ENCODE data around the gene CNTNAP2. TPM values are rescaled to one million over a fixed set of nuclear protein-coding genes. Genes with fewer than 3 reads are reported as not detected.

The CNTNAP2 gene
- total RNA-seq, 6 experiments from 2014 or later = 1.8 to 8.1 (median 3.9) TPM

- Histone ChIP-seq H3K27me3 (no peaks in the 10 kb centered on the region), H3K4me3 (no peak overlapping the region), H3K9me3 (no peaks in the 10 kb centered on the region), H3K36me3 (no peaks in the 10 kb centered on the region), H3K27ac (no peak overlapping the region), H3K4me1 (no peaks in the 10 kb centered on the region)
- intact Hi-C loops (cut with DNase I) = no loop called here
- no peak for TF ChIP-seq CTCF (IDR thresholded peaks at IDR 0.05)
- no peak for TF ChIP-seq POLR2A (IDR thresholded peaks at IDR 0.05)
- WGBS (ENCODE audit: insufficient coverage, low coverage, low lambda C conversion rate, missing lambda C conversion rate) = 27% methylated on average over 4 of the region's 4 CpGs
- ATAC-seq = no peak
- DNase-seq = no peak
These were observed 204.7 kb downstream of the CNTNAP2 start for GRCh38 chr7:146321301-146321700.

- WGBS (ENCODE audit: insufficient coverage, low coverage, low lambda C conversion rate, missing lambda C conversion rate) = 9% methylated on average over 1 of the region's 1 CpG
- H3K36me3 ChIP-seq = no peaks in the 10 kb centered on the region
- TF ChIP-seq CTCF (IDR thresholded peaks at IDR 0.05) = no peak
- no peak for TF ChIP-seq POLR2A (IDR thresholded peaks at IDR 0.05)
- ATAC-seq = no peak
- no peak for DNase-seq
- H3K4me1 ChIP-seq = no peaks in the 10 kb centered on the region
- no peak overlapping the region for H3K27ac ChIP-seq
- H3K4me3 ChIP-seq = no peak overlapping the region
- H3K9me3 ChIP-seq = no peaks in the 10 kb centered on the region
- H3K27me3 ChIP-seq = no peaks in the 10 kb centered on the region
- intact Hi-C loops (cut with DNase I) = no loop called here
These were observed 214.8 kb downstream of the CNTNAP2 start for GRCh38 chr7:146331369-146331768.

- Histone ChIP-seq H3K4me3 (no peak overlapping the region), H3K27ac (no peak overlapping the region), H3K27me3 (no peaks in the 10 kb centered on the region), H3K4me1 (no peaks in the 10 kb centered on the region), H3K36me3 (no peaks in the 10 kb centered on the region), H3K9me3 (no peaks in the 10 kb centered on the region)
- no peak for DNase-seq
- WGBS (ENCODE audit: insufficient coverage, low coverage, low lambda C conversion rate, missing lambda C conversion rate) = 10% methylated on average over 6 of the region's 6 CpGs
- intact Hi-C loops (cut with DNase I) = no loop called here
- no peak for ATAC-seq
- TF ChIP-seq CTCF (IDR thresholded peaks at IDR 0.05) = no peak
- no peak for TF ChIP-seq POLR2A (IDR thresholded peaks at IDR 0.05)
These were observed 228.7 kb downstream of the CNTNAP2 start for GRCh38 chr7:146345251-146345650.

- Histone ChIP-seq H3K27me3 (no peaks in the 10 kb centered on the region), H3K36me3 (no peaks in the 10 kb centered on the region), H3K4me3 (no peak overlapping the region), H3K9me3 (no peaks in the 10 kb centered on the region), H3K27ac (no peak overlapping the region), H3K4me1 (no peaks in the 10 kb centered on the region)
- ATAC-seq = no peak
- WGBS (ENCODE audit: insufficient coverage, low coverage, low lambda C conversion rate, missing lambda C conversion rate) = 16% methylated on average over 2 of the region's 5 CpGs
- DNase-seq = no peak
- intact Hi-C loops (cut with DNase I) = no loop called here
- TF ChIP-seq CTCF (IDR thresholded peaks at IDR 0.05) (no peak), POLR2A (IDR thresholded peaks at IDR 0.05) (no peak)
These were observed 229.5 kb downstream of the CNTNAP2 start for GRCh38 chr7:146346096-146346495.

GRCh38 chr7:146355216-146355615, 238.6 kb downstream of the CNTNAP2 start:
- ATAC-seq = no peak

More at GRCh38 chr7:146355216-146355615, 238.6 kb downstream of the CNTNAP2 start:
- 46% methylated on average over 1 of the region's 1 CpG for WGBS (ENCODE audit: insufficient coverage, low coverage, low lambda C conversion rate, missing lambda C conversion rate)
- Histone ChIP-seq H3K27ac (no peak overlapping the region), H3K4me1 (no peaks in the 10 kb centered on the region), H3K36me3 (no peaks in the 10 kb centered on the region), H3K27me3 (no peaks in the 10 kb centered on the region), H3K9me3 (no peaks in the 10 kb centered on the region), H3K4me3 (no peak overlapping the region)
- TF ChIP-seq POLR2A (IDR thresholded peaks at IDR 0.05) (no peak), CTCF (IDR thresholded peaks at IDR 0.05) (no peak)
- intact Hi-C loops (cut with DNase I) = no loop called here
- no peak for DNase-seq
